NCI-H2227 (cell line): Measurements from ENCODE around the gene TMEM171.
A peak's percentile ranks its signal among the peaks of the same experiment; 100 is the strongest.

Source experiments
- DNase-seq: peaks from one replicate; lab custom pipeline; 2025; ENCODE audit not compliant: unreplicated experiment; lab: John Stamatoyannopoulos, UW

TMEM171 gene, protein sequence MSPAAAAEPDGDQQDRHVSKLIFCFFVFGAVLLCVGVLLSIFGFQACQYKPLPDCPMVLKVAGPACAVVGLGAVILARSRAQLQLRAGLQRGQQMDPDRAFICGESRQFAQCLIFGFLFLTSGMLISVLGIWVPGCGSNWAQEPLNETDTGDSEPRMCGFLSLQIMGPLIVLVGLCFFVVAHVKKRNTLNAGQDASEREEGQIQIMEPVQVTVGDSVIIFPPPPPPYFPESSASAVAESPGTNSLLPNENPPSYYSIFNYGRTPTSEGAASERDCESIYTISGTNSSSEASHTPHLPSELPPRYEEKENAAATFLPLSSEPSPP

DNA sequence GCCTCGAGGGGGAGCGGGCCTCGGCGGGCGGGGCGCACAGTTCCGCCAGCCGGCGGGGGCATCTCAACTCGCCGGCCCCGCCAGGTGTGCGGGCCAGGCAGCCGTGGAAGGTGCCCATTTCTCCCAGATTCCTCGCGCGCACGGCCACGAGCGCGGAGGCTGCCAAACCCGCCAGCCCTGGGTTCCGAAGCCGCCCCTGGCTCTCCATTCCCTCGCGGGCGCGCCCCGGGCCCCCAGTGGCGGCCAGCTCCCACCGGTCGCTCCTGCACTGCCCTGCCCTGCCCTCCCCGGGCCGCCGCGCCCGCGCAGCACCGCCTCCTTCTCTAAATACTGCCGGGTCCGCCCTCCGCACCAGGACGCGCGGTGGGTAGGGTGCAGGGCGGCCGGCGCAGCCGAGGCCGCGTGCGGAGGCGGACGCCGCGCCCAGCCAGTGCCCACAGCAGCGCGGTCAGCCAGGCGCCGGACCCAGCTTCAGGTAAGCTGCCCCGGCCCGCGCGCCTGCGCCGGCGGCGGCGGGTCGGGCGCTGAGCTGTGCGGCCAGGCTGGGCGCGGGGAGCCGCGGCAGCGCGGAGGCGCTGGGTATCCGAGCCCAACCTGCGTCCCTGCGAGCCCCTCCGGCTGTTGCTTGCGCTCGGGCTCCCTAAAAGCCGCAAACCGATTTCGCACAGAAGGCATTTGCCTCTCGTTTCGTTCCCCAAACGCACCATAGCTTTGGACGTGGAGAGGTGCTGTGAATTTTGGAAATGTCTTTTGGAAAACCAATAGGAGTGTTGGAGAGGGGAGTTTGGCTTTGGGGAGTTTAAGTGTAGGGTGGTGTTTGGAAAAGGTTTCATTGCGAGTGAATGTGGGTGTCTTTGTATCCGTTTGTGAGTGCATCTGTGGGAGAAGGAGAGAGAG is at the start of gene TMEM171:
TMEM171 (plus strand) TSS at position 354 of the 897 bp plus-strand sequence. CDS start 2,799 bp downstream, outside the sequence.
- peak; percentile 11 for DNase-seq

DNA sequence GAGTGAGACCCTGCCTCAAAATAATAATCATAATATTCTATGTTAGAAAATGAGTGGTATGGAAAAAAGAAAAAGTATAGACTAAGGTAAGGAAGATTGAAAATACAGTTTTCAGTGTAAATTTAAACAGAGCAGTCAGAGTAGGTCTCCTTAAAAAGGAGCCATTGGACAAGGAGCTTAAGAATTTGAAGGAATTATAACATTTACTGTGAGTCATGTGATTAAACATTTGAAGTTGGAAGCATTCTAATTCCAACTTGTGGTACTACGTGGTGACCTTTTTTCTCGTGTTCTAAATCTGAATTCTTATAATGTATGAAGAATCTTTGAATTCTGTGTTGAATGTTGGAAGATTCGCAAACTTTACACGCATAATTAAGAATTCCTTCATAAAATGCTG is 39.3 kb upstream of the TMEM171 start:
- DNase-seq, result no peak

DNA sequence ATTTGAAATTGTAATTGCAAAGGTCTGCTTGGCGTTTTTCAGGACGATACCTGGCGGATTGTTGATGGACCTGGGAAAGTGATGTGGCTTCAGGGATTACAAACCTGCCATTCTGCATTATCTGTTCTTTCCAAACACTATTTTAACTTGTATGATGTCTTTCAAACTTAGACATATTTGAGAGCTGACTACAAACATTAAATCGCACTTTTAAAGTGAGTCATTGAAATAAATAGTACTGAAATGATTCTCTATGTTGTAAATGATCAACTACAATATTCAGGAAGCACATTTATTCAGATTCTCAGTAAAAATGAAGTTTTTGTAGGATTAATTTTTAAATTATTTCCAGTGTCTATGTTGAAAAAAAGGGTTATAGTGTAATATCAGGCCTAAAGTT is 32.3 kb upstream of the TMEM171 start:
- no peak for DNase-seq

DNA sequence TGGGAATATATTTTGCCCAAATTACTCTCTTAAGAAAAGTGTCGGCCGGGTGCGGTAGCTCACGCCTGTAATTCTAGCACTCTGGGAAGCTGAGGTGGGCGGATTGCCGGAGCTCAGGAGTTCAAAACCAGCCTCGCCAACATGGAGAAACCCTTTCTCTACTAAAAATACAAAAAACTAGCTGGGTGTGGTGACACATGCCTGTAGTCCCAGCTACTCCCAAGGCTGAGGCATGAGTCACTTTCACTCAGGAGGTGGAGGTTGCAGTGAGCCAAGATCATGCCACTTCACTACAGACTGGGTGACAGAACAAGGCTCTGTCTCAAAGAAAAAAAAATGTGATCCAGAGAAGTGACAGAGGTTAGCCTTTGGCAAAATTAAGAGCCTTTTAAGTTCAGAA is 26.4 kb upstream of the TMEM171 start:
- no peak for DNase-seq

DNA sequence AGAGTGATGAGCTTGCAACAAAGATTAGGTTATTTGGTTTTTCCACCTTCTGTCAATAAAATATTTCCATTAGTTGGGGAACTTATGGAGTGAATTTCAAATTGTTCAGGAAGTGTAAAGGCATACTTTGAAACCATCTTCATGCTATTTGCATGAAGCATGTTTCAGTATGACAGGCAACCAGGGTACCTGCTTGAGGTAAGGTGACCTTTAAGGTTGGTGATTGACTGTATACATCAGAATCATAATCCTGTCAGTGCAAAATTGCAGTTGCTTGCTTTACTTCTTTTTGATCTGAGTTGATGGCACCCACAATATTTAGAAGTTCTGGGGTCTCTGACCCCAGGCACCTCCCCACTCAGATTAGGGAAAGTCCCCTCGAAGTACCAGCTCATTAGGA is 26.0 kb upstream of the TMEM171 start:
- DNase-seq, result no peak

DNA sequence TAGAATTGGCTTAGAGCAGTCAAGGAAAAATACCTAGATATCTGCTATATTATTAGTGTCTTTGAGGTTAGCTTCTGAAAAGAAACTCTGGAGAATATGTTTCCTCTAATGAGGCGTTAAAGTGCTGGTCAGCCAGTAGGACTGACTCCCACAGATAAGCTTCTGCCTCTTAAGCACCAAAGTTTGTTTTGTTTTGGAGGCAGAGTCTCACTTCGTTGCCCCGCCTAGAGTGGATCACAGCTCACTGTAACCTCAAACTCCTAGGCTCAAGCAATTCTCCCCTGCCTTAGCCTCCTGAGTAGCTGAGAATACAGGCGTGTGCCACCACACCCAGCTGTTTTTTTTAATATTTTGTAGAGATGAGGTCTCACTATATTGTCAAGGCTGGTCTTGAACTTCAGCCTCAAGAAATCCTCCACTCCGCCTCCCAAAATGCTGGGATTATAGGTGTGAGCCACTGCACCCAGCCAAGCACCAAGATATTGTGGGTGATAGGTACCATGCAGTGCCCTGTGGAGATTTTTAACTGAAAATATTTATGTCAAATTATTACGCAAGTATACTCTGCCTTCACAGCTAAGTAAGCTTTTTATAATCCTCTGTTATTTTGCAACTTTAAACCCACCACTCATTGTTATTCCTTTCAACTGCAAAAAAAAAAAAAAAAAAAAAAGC is 24.7 kb upstream of the TMEM171 start:
- no peak for DNase-seq

DNA sequence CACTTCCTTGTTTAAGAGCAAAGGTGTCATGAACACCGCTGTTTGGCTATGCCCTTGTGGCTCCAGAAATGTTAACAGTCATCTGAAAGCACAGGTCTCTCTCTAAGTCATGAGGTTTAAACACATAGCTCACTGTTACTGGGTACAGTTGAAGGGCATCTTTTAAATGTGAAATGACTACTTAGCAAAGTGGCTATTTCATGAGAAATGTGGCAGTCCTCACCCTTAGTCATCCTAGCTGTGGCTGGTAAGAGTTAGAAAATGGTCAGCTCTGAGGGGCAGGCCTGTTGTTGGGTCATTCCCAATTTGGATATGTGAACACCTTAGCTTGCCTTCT is 24.2 kb upstream of the TMEM171 start:
- no peak for DNase-seq

DNA sequence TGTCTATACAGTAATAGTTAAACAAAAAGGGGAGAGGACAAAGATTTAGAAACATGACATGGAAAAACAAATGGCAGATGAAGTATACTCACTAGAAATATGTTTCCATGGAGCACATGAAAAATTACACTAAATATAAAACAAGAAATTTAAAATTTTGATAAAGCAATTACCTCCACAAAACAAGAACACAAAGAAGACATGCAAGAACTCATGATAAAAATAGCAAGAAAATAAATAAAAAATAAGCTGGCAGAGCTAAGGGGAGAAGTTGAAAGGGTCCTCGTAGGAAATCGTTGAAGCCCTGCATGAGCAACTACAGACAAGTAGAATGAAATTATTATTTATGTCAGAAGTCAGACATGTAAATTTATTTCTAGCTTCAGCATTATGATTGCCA is 22.6 kb upstream of the TMEM171 start:
- DNase-seq, result no peak

DNA sequence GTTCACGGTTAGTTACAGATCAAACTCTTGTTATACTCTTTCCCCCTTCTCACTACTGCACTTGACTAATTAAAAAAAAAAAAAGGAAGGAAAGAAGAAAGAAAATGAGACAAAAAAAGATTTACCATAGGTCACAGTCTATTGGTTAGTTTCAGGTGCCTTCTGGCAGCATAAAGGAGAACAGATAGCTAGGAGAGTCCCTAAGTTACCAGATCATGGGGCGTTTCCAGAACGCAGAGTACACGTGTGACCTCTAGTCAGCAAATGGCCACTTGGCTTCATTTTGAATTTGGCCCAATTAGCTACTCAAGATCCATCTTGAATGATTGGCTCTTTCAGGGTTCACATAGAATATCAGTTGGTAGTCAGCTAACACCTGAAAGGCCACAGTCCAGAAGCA is 20.3 kb upstream of the TMEM171 start:
- DNase-seq, result no peak

DNA sequence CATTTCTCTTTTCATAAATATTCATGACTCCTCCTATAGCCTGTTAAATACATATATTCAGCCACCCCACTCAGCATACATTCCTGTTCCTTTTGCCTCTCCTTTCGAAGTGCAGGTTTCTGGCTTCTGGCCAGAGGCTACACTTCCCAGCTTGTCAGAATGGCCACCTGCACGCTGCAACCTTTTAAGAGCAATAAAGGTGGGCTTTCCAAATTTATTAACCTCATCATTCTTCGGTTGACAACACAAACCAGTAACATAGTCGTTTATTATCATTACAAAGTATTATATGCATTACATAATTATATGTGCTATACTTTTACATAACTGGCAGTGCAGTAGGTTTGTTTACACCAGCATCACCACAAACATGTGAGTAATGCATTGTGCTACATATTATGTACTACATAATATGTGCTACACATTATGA is 16.5 kb upstream of the TMEM171 start:
- DNase-seq, result peak; percentile 69

DNA sequence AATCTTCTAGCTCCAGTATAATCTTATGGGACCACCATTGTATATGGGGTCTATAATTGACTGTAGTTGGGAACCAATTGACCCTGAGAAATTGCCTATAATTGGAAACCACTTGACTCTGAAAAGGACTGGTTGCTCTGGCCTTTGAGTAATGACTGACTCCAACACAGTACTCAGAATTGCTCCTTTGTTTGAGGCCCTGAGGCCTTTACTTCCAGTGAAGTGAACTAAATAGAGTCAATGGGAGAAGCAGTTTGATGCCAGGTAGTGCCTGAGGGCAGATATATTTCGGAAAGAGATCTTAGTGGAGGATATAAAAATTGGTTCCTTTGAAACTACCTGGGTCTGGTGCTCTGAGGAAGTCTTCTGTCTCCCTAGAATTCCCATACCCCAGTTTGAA is 16.0 kb upstream of the TMEM171 start:
- peak; percentile 87 for DNase-seq

DNA sequence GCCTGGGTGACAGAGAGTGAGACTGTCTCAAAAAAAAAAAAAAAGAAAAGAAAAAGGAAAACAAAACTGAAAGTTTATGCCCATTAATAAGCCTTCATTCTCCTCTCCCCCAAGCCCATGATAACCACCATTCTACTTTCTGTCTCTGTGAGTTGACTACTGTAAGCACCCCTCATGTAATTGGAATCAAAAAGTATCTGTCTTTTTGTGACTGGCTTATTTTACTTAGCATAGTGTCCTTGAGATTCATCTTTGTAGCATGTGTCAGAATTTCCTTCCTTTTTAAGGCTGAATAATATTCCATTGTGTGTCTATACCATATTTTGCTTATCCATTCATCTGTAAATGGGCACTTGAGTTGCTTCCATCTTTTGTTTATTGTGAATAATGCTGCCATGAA is 14.0 kb upstream of the TMEM171 start:
- no peak for DNase-seq

DNA sequence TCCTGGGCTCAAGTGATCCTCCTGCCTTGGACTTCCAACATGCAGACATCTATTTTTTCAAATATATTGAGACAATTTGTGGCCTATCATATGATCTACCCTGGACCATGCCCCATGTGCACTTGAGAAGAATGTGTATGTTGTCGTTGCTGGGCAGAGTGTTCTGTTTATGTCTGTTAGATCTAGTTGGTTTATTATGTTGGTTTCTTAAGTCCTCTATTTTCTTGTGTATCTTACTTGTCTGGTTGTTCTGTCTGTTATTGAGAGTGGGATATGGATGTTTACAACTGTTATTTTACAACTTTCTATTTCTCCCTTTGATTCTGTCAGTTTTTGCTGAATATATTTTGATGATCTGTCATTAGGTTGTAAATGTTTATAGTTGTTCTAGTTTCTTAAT is 10.2 kb upstream of the TMEM171 start:
- DNase-seq, result no peak

DNA sequence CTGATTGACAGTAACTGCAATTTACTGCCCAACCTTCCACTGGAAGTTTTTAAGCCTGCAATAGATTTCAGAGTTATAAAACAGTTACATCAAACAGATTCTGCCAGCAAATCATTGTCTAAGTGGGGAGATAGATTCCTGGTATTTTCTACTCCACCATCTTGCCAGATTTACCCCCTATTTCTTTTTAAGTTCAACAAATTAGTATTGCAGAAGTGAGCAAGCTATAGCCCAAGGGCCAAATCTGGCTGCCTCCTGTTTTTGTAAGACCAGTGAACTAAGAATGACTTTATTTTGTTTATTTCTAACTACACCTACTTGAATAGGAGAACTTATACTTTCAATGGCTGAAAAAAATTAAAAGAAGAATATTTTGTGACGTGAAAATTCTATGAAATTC is 8.8 kb upstream of the TMEM171 start:
- no peak for DNase-seq

DNA sequence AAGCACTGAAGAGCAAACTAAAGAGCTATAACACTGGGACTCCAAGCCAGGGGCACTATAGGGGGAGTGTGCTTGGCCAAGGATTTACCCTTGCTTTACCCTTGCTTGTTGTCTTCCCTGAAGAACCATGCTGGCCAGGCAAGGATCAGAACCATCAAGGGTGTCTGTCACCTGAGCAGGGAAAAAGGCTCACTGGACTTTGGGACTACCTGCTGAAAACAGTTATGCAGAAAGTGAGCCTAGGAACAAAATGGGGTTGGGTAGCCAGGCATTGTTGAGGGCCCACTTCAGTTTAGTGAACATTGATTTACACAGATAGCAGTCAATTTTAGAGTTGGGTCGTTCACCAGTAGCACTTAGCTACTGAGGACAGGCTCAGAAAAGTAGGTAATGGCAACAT is 8.0 kb upstream of the TMEM171 start:
- no peak for DNase-seq

DNA sequence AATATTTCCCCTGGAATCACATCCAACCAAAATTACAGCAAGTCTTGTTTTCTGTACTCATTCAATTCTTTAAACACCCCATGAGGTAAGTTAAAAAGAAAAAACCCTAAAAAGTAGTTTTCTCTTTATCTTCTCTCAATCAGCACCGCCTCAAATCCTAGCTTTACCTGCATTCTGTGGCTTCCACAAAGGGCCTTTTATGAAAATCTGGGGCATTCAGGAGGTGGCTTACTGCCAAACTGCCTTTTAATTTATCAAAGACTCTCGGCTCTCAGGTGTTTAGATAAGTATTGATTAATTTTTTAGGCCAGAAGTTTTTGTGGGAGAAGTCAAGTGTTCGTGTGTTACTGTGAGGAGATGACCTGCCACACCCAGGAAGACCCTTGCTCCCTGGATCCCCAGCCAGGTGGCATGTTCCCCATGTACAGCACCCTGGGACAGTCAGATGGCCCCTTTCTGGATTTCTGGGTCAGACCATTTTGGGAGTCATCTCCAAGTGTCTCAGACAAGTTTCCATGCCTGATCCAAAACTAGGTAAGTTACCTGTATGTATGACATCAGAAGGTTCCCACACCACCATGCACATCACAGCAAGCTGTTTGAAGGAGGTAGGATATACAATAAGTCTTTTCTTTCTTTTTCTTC is 6.2 kb upstream of the TMEM171 start:
- DNase-seq, result no peak

DNA sequence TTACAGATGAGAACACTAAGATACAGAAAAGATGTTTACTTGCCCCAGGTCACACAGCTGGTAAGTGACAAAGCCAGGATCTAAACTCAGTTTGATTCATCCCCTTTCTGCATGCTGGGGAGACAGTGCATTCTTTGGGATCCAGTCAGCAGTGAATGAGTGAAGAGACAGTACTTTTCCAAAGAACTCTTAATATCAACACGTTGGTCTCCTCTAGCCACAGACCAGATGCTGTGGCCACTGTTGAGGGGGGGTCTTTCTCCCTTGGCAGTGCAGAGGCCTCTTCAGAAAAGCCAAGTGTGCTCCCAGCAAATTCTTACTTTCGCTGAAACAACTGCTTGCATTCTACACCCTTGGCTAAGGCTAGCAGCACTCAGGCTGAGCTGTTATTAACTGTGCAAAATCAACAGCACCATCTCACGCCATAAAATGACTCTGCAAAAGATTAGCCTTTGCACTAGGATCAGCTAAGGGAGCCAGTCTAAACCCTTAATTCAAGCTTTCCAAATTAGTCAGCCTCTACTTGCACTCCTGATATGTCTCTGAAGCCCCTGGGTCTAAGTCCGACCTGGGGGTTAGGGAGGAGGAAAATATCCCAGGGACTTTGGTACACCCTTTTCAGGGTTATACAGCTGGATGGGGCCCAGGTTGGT is 4.8 kb upstream of the TMEM171 start:
- no peak for DNase-seq

DNA sequence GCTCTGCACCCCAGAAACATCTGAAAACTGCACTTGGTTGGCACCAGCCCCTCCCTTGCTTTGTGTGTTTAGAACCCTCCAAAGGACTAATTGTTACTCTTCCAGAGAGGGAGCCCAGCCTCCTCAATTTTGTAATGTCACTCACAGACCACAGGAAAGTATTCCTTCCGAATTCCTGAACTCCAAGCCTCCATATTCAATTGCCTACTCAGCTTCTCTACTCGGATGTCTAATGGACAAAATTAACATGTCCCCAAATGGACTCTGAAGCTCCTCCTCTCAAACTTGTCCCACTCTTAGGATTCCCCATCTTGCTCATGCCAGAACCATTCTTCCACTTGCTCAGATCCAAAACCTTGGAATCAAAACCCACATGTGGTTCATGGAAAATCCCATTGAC is 3.9 kb upstream of the TMEM171 start:
- no peak for DNase-seq

DNA sequence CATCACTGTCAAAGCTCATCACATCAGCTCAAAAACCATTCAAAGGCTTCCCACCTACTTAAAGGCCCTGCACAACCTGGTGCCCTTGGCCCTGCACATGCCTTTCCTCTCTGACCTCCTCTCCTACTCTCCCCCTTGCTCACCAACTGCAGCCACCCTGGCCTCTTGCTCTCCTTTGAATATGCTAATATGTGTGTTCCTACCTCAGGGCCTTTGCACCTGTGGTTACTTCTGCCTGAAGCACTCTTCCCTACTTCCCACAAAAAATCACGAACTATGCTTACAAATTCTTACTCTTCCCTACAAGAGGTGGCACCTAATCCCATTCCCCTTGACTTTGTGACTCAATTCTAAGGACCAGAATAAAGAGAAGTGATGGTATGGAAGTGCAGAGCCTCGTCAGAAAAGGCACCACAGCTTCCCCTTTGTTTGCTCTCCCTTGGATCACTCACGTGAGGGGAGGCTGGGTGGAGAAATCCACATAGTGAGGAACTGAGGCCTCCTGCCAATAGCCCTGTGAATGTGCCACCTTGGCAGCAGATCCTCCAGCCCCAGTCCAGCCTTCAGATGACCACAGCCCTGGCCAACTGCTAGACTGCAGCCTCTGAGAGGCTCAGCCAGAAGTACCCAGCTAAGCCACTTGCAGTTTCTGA is 3.2 kb upstream of the TMEM171 start:
- no peak for DNase-seq

DNA sequence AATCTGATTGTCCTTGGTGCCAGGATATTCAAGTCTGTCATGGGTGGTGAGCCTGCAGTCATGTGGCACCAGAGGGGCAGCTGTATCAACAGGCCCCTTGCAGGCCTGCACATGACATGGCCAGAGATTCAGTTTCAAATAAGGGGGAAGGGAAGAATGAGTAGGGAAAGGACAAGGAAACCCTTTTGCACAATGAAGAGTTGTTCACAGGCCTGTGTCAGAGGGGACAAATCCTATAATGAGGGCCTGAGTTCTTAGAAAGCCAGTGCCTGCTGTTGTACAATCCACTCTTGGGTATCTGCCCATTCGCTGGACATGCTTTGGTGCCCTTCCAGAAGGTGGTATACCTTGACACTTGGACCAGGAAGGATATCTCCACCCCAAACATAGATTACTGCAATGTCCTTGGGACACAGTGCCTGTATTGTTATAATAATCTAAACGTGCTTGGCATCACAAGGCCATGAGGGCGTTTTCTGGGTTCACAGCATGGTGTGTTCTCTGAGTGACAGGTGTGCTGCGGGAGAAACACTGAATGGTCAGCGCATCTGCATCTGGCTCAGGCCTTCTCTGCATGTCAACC is 1.9 kb upstream of the TMEM171 start:
- no peak for DNase-seq
